Endodermal cell (in vitro differentiated cells): ENCODE results near the gene INAFM1. TPM values are rescaled to one million over a fixed set of nuclear protein-coding genes. Genes with fewer than 3 reads are reported as not detected.

Experiments
- DNase-seq: peaks from one replicate; pipeline ENCODE4 v3.0.0-alpha.2; 2017
- H3K27ac ChIP-seq: 2 replicates; pipeline ENCODE4 v1.5.1; 2013; ENCODE audit warnings: mild to moderate bottlenecking, low read depth, low read length, moderate library complexity
- H3K27me3 ChIP-seq: 2 replicates; pipeline ENCODE4 v1.6.1; 2013; ENCODE audit warnings: mild to moderate bottlenecking, low read length, moderate library complexity; ENCODE audit not compliant: insufficient read depth, control insufficient read depth, poor library complexity, severe bottlenecking
- H3K36me3 ChIP-seq: 2 replicates; pipeline ENCODE4 v1.7.0; 2013; ENCODE audit warnings: mild to moderate bottlenecking, low read length, moderate library complexity; ENCODE audit not compliant: control insufficient read depth, insufficient read depth
- H3K4me1 ChIP-seq: one replicate; pipeline ENCODE4 v1.7.0; 2013; ENCODE audit warnings: low read length; ENCODE audit not compliant: control insufficient read depth, insufficient read depth
- H3K4me3 ChIP-seq: 2 replicates; pipeline ENCODE4 v1.5.1; 2013; ENCODE audit warnings: mild to moderate bottlenecking, low read length, moderate library complexity
- H3K9ac ChIP-seq: 2 replicates; pipeline ENCODE4 v1.6.1; 2013; ENCODE audit warnings: mild to moderate bottlenecking, low read length, moderate library complexity; ENCODE audit not compliant: poor library complexity, severe bottlenecking; ENCODE audit errors: extremely low read depth
- H3K9me3 ChIP-seq: 2 replicates; pipeline ENCODE4 v1.6.1; 2013; ENCODE audit warnings: mild to moderate bottlenecking, low read length, moderate library complexity; ENCODE audit not compliant: control insufficient read depth
- H3K27ac Mint-ChIP-seq: 2 replicates; pipeline ENCODE4 v1.8.0; 2020; ENCODE audit warnings: mixed read lengths
- H3K27me3 Mint-ChIP-seq: 2 replicates; pipeline ENCODE4 v1.8.0; 2021; ENCODE audit warnings: mild to moderate bottlenecking, mixed read lengths; ENCODE audit not compliant: insufficient read depth
- H3K36me3 Mint-ChIP-seq: 2 replicates; pipeline ENCODE4 v1.8.0; 2020; ENCODE audit warnings: low read depth, mixed read lengths
- H3K4me1 Mint-ChIP-seq: 2 replicates; pipeline ENCODE4 v1.8.0; 2020; ENCODE audit warnings: mixed read lengths
- H3K4me3 Mint-ChIP-seq: 2 replicates; pipeline ENCODE4 v1.8.0; 2020; ENCODE audit warnings: mild to moderate bottlenecking, moderate library complexity, mixed read lengths
- H3K9me3 Mint-ChIP-seq: 2 replicates; pipeline ENCODE4 v1.8.0; 2020; ENCODE audit warnings: mild to moderate bottlenecking, mixed read lengths
- CTCF ChIP-seq: fragments of 200-600 bp; sonication (generic); conservative IDR thresholded peaks from 2 replicates; pipeline ENCODE4 v1.5.0; 2021; ENCODE audit warnings: antibody characterized with exemption, mild to moderate bottlenecking
- WGBS, 2 experiments: methylation state at CpG; one replicate each; pipeline versions ENCODE4 v1.1.5 to v1.1.7; 2013; ENCODE audit warnings: missing lambda C conversion rate in 2 of 2, mixed read lengths in 1 of 2; ENCODE audit not compliant: insufficient coverage in 1 of 2, insufficient read length in 1 of 2; 5-methylcytosine and 5-hydroxymethylcytosine counted together
- total RNA-seq, 2 donors: library from RNA; stranded (reverse); fragmentation: NEBNext Ultra II Directional in 1 of 2; extraction: Animal tissue kit (Norgen Biotek cat#: 25700) in 1 of 2; gene quantifications; 2 replicates in 1 of 2; 3 replicates in 1 of 2; pipeline ENCODE4 v1.2.1, GENCODE V29; 2021

INAFM1 gene
- total RNA-seq, 2 donors from 2014 or later = 8.7 to 11.5 TPM

- H3K27me3 ChIP-seq = no peaks in the 10 kb centered on the region
- H3K4me1 ChIP-seq = peaks cover 12% of the 10 kb centered on the region
- Mint-ChIP-seq H3K36me3 (peaks cover 13% of the 10 kb centered on the region), H3K4me1 (peaks cover 14% of the 10 kb centered on the region), H3K27me3 (no peaks in the 10 kb centered on the region), H3K27ac (peak overlapping the region; percentile 92), H3K9me3 (no peaks in the 10 kb centered on the region), H3K4me3 (no peak overlapping the region)
- WGBS, 2 experiments = 10 to 14% methylated on average over 10 to 53 of the region's 56 CpGs
- no peak for TF ChIP-seq CTCF
- DNase-seq = no peak
- H3K36me3 ChIP-seq = peaks cover 27% of the 10 kb centered on the region
- H3K27ac ChIP-seq = peak overlapping the region; percentile 94
- peak overlapping the region; percentile 95 for H3K4me3 ChIP-seq
- no peaks in the 10 kb centered on the region for H3K9me3 ChIP-seq
- H3K9ac ChIP-seq = peak overlapping the region; percentile 62
Measured at GRCh38 chr19:47226426-47227351, 48.0 kb upstream of the INAFM1 start.

- no peaks in the 10 kb centered on the region for H3K9me3 ChIP-seq
- WGBS, 2 experiments = 0 to 2% methylated on average over 9 to 27 of the region's 27 CpGs
- peaks cover 12% of the 10 kb centered on the region for H3K4me1 ChIP-seq
- Mint-ChIP-seq H3K9me3 (no peaks in the 10 kb centered on the region), H3K4me1 (peaks cover 14% of the 10 kb centered on the region), H3K36me3 (peaks cover 7% of the 10 kb centered on the region), H3K27me3 (peaks cover 4% of the 10 kb centered on the region), H3K27ac (peak overlapping the region; percentile 92), H3K4me3 (no peak overlapping the region)
- TF ChIP-seq CTCF = no peak
- H3K4me3 ChIP-seq = peak overlapping the region; percentile 95
- H3K27ac ChIP-seq = peak overlapping the region; percentile 94
- H3K27me3 ChIP-seq = no peaks in the 10 kb centered on the region
- DNase-seq = peak; percentile 99
- H3K9ac ChIP-seq = peak overlapping the region; percentile 62
- H3K36me3 ChIP-seq = peaks cover 22% of the 10 kb centered on the region
Measured at GRCh38 chr19:47227352-47228167, 47.1 kb upstream of the INAFM1 start.

- Mint-ChIP-seq H3K27me3 (peaks cover 4% of the 10 kb centered on the region), H3K9me3 (no peaks in the 10 kb centered on the region), H3K4me3 (no peak overlapping the region), H3K27ac (no peak overlapping the region), H3K36me3 (peaks cover 7% of the 10 kb centered on the region), H3K4me1 (peaks cover 14% of the 10 kb centered on the region)
- Histone ChIP-seq H3K4me1 (peaks cover 12% of the 10 kb centered on the region), H3K9me3 (no peaks in the 10 kb centered on the region), H3K27ac (peak overlapping the region; percentile 94), H3K9ac (peak overlapping the region; percentile 83), H3K27me3 (no peaks in the 10 kb centered on the region), H3K36me3 (peaks cover 21% of the 10 kb centered on the region), H3K4me3 (peak overlapping the region; percentile 95)
- DNase-seq = peak; percentile 80
- no peak for TF ChIP-seq CTCF
- 1 to 3% methylated on average over 12 to 48 of the region's 50 CpGs for WGBS, 2 experiments
Measured at GRCh38 chr19:47228168-47228936, 46.3 kb upstream of the INAFM1 start.
